Brain pericyte (primary cell): ENCODE measurements around the gene TMEM147.

ENCODE experiments used
- DNase-seq: peaks from one replicate; pipeline ENCODE4 v3.0.0-alpha.2; 2012; ENCODE audit warnings: low read depth, low spot score

Gene TMEM147

GRCh38 chr19:35545001-35545854 is at the start of gene TMEM147:
Gene TMEM147, plus strand, starts transcription at chr19:35545626. Its CDS starts 114 bp downstream, at chr19:35545740.
- DNase-seq, result peak; percentile 36

DNA sequence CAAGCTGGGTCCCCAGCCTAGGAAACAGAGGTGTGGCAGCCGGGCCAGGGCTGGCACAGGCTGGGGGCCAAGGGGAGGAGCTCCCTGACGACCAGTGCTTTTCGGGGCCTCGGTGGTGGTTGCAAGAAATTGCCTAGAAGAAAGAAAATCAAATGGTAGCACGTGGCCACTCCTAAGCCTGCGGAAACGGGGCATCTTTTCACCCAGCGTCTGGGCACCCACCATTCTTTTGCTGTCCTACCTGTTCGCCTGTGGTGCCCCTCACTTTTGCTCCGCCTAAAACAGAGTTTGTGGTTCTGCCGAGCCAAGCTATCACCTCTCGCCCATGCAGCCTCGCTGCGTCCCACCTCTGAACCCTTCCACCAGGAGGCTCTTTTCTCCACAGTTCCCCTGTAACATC is 48.0 kb upstream of the TMEM147 start:
- no peak for DNase-seq

DNA sequence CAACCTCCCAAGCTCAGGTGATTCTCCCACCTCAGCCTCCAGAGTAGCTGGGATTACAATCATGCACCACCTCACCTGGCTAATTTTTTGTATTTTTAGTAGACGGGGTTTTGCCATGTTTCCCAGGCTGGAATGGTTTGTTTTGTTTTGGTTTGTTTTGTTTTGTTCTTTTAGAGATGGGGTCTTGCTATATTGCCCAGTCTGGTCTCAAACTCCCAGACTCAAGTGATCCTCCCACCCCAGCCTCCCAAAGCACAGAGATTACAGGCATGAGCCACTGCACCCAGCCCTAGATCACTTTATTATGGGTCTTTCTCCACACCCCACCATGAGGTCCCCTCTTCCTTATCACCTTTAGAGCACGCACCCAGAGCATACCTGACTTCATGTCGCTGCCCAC is 47.2 kb upstream of the TMEM147 start:
- no peak for DNase-seq

- no peak for DNase-seq
Observed at GRCh38 chr19:35498984-35499527, 46.4 kb upstream of the TMEM147 start.

- DNase-seq, result no peak
Observed at GRCh38 chr19:35500611-35501010, 44.8 kb upstream of the TMEM147 start.

DNA sequence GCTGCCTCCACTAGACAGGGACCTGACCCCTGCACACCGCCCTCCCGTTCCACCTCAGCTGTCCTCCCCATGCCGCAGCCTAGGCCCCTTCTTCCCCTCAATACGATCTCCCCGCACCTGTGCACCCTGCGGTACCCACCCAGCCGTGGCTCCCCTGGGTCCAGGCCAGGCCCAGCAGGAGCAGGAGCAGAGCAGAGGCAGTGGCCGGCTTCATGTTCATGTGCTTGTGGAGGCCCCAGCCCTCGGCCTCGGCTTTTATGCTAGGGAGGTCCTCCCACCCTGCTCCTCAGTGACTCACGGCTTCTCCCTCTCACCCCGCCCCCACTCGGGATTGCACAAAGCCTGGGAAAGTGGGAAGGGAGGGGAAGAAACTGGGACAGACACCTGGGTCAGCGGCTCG is 43.7 kb upstream of the TMEM147 start:
- no peak for DNase-seq

- DNase-seq, result no peak
Observed at GRCh38 chr19:35502751-35503150, 42.7 kb upstream of the TMEM147 start.

GRCh38 chr19:35506011-35506410 is 39.4 kb upstream of the TMEM147 start:
- no peak for DNase-seq

DNA sequence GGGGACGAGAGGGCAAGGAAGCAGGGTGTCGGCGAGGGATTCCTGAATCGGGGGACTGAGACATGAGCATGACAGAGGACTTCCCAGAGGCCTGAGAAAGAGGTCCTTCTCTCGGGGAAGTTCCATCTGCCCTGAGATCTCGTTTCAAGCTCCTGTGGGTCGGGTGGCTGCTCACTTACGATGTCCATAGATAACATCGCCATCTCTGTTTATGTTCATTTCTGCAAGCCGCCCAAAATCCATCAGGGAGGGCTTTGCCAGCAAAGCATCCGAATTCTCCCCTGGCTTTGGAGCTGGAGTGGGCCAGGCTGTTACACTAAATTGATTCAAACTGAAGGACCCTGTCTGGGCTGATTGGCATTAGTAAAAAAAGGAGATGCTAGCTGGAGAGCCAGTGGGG is 37.9 kb upstream of the TMEM147 start:
- DNase-seq, result no peak

DNA sequence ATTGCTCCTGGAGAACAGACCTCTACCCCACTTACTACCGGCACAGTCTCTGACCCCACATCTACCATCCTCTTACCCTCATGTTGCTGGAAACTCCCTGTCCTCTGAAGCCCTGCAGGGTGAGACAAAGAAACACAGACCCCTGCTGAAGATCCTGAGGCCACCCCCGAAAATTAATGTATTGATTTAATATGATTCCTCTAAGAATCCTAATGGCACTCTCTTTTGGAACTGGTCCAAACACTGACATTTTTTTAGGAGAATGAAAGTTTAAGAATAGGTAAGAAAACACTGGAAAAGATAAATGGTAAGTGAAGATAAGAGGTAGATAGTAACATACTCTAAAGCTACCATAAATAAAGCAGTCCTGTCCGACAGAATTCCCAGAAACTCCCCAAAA is 37.3 kb upstream of the TMEM147 start:
- DNase-seq, result no peak

- DNase-seq, result no peak
Observed at GRCh38 chr19:35509018-35509652, 36.3 kb upstream of the TMEM147 start.

GRCh38 chr19:35509861-35510625 is 35.4 kb upstream of the TMEM147 start:
- no peak for DNase-seq

- DNase-seq, result no peak
Observed at GRCh38 chr19:35510626-35510964, 34.8 kb upstream of the TMEM147 start.

DNA sequence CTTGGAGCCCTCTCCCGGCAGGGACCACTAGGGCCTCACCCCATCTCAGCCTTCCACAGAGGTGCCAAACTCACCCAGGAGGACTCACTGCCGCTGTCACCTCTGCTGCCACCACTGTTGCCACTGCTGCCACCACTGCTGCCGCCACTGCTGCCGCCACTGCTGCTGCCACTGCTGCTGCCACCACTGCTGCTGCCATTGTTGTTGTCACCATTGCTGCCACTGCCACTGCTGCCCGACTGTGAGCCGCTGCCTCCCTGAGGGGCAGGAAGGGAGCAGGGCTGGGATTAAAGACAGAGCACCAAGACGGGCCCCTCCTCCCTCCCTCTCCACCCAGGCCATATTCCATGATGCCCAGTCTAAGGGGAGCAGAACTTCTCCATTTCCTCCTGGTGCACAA is 34.1 kb upstream of the TMEM147 start:
- DNase-seq, result no peak

DNA sequence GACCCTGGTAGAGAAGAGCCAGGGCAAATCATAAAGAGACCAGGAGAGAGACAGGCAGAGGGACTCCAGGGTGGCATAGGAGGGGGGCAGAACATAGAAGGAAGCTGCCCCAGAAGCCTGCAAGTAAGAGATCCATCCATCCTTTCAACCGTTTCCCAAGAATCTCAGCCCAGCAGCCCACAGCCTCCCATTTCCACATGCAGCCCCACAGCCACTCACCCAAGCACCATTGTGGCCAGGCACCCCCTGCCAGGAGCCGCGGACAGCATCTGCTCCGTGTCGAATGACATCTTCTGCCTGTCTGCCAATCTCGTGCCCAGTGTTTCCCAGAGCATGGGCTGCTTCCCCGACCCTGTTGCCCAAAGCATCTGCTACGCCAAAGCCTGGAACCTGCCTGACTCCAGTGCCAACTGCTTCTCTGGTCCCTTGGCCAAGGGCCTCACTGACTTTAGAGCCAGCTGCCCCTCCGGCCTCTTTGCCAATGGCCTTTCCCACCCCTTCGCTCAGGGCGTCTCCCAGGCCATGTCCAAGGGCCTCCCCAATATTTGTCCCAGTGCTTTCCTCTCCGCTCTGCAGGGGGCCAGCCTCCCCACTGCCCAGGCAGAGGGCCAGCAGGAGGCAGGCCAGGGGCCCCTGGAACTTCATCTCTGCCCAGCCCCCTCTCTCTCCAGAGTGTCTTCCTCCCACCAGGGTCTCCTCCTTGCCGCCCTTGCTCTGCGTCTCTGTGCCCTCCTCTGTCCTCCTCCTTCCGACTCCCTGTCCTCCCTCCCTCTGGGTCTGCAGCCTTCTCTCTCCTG is 32.4 kb upstream of the TMEM147 start:
- no peak for DNase-seq

DNA sequence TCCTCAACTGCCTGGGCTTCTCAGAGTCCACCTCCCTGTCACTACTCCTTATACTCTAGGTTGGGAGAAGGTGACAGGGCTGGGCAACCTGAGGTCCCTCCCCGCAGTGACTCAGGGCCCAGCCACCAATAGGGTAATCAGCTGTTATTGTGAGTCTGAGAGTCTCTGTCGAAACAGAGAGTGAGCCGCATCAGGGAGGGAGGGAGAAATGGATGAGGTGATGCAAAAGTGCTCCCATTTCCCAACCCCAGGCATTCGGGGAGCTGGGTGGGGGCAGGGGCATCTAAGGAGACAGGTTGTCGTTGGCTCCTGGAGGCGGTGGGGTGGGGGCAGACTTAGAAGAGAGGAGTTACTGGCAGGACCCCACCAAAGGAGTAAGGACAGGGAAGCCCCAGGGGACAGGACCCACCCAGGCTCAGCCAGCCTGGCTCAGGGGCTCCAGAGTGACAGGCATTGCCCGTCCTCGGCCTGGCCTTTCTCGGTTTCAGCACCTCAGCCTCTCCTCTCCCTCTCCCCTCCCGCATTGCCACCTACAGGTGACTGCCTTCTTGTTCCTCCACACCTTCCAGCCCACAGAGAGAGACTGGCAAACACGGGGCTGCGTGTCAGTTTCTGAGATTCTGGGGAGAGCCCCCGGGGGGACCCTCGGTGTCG is 31.7 kb upstream of the TMEM147 start, which contains the start of gene DMKN:
DMKN (minus strand) TSS at position 22 of the 654 bp plus-strand sequence. CDS start 174 bp downstream, outside the sequence.
- DNase-seq, result no peak

GRCh38 chr19:35514282-35514809 is 31.1 kb upstream of the TMEM147 start:
- no peak for DNase-seq

DNA sequence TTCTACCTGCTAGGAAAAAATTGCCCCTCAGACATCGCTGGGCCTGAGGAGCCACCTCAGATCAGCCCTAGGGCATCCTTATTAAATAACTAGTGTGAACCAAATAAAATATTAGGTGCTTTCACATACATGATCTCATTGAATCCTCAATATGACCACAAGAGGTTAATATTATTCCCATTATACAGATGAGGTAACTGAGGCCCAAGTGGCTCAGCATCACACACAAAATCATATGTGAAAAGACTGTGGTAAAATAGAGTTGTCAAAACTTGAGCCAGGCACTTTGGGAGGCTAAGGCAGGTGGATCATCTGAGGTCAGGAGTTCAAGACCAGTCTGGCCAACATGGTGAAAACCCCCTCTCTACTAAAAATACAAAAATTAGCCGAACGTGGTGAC is 29.1 kb upstream of the TMEM147 start:
- DNase-seq, result no peak

GRCh38 chr19:35517342-35517741 is 28.1 kb upstream of the TMEM147 start:
- no peak for DNase-seq

DNA sequence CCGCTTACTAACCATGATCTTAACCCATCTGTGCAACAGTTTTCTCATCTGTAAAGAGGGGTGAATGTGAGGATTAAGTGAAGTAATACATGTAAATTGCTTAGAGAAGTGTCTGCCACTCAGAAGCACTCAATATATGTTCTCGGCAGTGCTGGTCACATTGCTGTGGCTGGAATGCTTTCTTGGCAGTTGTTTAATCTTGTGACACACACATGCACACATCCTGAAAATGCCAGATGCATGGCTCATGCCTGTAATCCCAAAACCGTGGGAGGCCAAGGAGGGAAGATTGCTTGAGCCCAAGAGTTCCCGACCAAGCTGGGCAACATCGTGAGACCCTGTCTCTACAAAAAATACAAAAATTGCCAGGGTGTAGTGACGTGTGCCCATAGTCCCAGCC is 27.1 kb upstream of the TMEM147 start:
- DNase-seq, result no peak

DNA sequence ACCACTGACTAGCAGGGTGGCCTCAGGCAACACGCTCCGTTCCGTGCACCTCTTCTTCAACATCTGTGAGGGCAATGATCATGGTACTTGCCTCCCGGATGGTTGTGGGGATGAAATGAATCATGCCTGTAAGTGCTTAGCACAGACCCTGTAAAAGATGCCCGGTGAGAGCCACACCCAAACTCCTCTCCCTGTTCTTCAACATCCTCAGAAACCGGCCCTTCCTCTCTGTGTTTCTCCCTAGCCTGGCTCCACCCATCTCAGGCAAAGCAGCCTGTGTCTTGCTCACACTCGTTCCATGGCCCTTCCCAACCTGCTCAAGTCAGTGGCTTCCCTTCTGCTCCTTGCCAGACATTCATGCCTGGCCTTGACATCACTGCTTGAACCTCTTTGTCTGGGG is 26.1 kb upstream of the TMEM147 start:
- DNase-seq, result no peak
